SW 1271 (cell line): ENCODE results near the gene BPHL.
"Not testable (repeated sequence)": the region's sequence is repeated elsewhere in the genome, so short reads cannot be mapped to it uniquely, and the experiment has no call there.

ENCODE experiments used
- DNase-seq, 2 experiments: peaks; one replicate each; lab custom pipeline; 2025; lab: John Stamatoyannopoulos, UW

BPHL gene

GRCh38 chr6:3156184-3157130 lies 37.9 kb downstream of the BPHL start:
- not testable (repeated sequence) for DNase-seq

GRCh38 chr6:3157131-3157933 lies 38.8 kb downstream of the BPHL start, which contains the start of gene TUBB2A:
TSS of gene TUBB2A (minus strand) at chr6:3157544. CDS start at chr6:3157463, 81 bp downstream.
- DNase-seq: peak; percentile 35 to 65

- DNase-seq: no peak
Measured at GRCh38 chr6:3159805-3160781, 41.6 kb downstream of the BPHL start.

GRCh38 chr6:3162067-3162497 lies 43.6 kb downstream of the BPHL start:
- no peak for DNase-seq

GRCh38 chr6:3162565-3163247 lies 44.2 kb downstream of the BPHL start:
- DNase-seq: peak; percentile 53 to 82

- no peak for DNase-seq
Measured at GRCh38 chr6:3163248-3163594, 44.7 kb downstream of the BPHL start.

GRCh38 chr6:3164388-3164787 lies 45.9 kb downstream of the BPHL start:
- DNase-seq: no peak

- DNase-seq: no peak
Measured at GRCh38 chr6:3165631-3166534, 47.4 kb downstream of the BPHL start.

GRCh38 chr6:3166535-3167225 lies 48.2 kb downstream of the BPHL start:
- DNase-seq: not testable (repeated sequence)

- not testable (repeated sequence) for DNase-seq
Measured at GRCh38 chr6:3168046-3168445, 49.5 kb downstream of the BPHL start.

GRCh38 chr6:3170676-3171075 lies 52.2 kb downstream of the BPHL start:
- not testable (repeated sequence) for DNase-seq

- not testable (repeated sequence) for DNase-seq
Measured at GRCh38 chr6:3171313-3172175, 53.0 kb downstream of the BPHL start.

GRCh38 chr6:3172789-3173188 lies 54.3 kb downstream of the BPHL start:
- not testable (repeated sequence) for DNase-seq

GRCh38 chr6:3173636-3174089 lies 55.2 kb downstream of the BPHL start:
- not testable (repeated sequence) for DNase-seq

GRCh38 chr6:3175715-3176402 lies 57.3 kb downstream of the BPHL start:
- no peak for DNase-seq

- peak; percentile 64 for DNase-seq
Measured at GRCh38 chr6:3176562-3177355, 58.2 kb downstream of the BPHL start.

GRCh38 chr6:3178666-3179065 lies 60.2 kb downstream of the BPHL start:
- not testable (repeated sequence) for DNase-seq
